ENCODE results near the gene MEF2B.

Gene MEF2B

DNA sequence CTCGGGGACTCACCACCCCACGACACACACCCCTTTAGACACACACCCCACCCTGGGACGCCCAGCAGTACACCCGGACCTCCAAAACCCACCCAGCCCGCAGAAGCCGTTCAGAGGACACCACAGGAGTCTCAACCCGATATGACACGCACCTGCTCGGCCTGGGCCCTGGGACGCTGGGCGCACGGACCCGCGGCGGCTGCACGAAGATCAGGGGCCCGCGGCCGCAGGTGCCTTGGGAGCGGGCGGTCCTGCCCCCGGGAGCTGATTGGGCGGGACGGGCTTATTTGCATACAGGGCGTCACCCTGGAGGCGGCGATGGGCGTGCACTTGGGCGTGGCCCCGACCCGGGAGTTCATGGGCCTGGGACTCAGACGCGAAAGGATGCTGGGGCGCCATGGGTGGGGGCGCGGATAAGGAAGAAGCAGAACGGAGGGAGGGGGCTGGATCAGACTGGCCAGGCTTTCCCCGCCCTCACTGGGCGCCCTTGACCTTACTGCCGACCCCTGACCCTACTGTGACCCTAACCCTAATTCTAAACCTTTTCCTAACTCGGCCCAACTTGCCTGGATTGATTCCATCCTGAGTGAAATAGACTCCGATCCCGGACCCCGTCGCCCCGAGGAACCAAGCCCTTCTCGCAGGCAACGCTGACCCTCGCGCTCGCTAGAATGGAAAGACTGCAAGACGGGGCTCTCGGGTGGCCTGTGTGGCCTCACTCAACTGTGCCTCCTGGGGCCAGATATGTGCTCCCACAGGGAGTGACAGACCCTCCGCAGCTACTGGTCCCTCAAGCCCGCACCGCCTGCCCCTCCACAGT lies at the start of gene MEF2B:
MEF2B (minus strand) TSS at position 211 of the 820 bp plus-strand sequence. CDS start 19,528 bp downstream, outside the sequence.
- peak; percentile 77 for DNase-seq

DNA sequence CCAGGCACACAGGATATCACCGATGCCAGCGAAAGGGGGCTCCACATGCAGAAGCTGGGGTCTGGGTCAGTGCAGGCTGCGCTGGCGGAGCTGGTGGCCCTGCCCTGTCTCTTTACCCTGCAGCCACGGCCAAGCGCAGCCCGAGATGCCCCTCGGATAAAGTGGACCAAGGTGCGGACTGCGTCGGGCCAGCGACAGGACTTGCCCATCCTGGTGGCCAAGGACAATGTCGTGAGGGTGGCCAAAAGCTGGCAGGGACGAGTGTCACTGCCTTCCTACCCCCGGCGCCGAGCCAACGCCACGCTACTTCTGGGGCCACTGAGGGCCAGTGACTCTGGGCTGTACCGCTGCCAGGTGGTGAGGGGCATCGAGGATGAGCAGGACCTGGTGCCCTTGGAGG lies 48.8 kb upstream of the MEF2B start:
- DNase-seq: no peak

DNA sequence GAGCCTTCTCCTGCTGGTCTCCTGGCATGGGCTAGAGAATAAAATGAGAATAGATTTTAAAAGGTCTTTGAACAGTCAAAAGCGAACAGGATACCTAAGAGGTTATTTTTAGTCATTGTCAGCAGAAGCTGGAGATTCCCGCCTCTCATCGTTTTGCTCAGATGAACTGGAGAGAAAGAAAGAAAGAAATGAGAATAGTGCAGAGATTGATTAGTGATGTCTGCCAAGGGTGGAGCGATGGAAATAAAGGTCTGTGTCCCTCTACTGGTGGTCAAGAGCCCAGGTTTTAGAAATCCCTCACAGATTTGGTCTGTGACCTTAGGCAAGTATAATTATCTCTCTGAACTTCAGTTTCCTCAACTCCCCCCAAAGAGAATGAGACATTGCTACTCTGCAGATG lies 47.0 kb upstream of the MEF2B start:
- no peak for DNase-seq

DNA sequence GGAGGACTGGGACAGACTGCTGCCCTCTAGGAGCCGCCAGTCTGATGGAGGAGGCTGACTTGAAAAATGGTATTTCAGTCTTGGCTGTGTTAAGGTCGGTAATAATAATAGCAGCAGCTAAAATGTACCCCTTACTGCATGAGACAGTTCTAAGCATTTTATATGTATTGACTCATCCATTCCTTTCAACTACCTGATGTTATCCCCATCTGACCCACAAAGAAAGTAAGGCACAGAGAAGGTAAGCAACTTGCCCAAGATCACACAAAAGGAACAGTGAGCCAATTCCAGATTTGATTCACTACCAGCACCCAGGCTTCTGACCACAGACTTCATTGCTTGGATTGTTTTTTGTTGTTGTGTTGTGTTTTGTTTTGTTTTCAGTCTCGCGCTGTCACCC lies 45.7 kb upstream of the MEF2B start:
- DNase-seq: no peak

DNA sequence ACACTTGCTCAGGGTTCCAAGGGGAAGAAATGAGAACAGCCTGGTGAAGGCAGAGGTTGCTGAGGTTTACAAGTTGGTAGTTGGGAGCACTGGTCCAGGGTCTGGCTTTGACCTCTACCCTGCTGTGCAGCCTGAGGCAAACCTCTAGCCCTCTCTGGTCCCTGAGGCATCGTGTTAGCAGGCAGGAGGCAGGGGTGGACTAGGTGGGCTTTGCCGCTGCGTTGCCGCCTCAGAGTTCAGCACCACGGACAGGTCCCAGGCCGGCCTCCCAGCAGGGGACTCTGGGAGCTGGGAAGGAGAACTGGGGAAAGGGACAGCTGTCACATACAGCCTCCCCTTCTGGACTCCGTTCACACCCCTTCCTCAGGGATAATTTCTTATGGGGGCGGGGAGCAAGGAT lies 44.8 kb upstream of the MEF2B start:
- no peak for DNase-seq

DNA sequence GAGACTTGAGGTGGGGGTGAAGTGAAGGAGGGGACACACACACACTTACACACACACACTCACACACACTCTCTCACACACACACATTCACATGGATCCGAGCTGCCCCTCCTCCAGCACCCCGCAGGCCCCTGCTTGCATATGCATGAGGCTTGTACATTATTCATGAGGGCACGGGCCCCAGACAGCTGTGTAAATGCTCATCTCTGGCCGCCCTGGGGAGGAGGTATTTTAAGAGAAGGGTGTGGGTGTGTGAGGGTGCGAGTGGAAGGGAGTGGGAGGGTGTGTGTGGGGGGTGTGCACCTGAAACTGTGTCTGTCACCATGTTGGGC lies 44.1 kb upstream of the MEF2B start:
- DNase-seq: no peak

DNA sequence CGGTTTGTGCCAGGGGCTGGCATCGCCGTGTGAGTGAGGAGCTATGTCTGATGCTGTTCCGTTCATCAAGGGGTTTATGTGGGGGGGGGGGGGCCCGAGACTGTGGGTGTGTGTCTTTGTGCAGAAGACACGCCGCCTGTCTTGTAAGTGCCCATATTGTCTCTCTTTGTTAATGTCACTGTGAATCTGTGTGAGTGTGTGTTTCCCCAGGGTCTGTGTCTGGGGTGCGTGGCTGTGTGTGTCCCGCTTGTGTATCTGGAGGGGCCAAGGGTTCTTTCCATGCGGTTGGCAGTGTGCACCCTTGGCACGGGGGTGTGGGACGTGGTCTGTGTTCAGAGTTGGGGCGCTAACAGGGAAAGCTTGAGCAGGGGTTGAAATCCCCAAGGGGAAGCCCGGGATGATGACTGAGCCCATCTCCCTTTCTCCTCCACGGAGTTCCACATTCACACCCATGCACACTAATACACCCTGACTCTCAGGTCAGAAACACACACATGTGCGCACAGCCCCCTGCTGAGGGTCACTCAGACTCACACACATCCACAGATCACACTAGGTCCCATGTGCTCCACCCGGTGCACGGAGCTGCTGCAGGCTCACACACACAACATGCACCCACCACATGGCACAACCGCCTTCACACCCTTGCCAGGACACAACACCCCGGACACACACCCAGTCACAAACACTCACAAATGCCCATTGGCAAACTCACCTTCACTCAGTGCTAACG lies 43.5 kb upstream of the MEF2B start:
- DNase-seq: no peak

DNA sequence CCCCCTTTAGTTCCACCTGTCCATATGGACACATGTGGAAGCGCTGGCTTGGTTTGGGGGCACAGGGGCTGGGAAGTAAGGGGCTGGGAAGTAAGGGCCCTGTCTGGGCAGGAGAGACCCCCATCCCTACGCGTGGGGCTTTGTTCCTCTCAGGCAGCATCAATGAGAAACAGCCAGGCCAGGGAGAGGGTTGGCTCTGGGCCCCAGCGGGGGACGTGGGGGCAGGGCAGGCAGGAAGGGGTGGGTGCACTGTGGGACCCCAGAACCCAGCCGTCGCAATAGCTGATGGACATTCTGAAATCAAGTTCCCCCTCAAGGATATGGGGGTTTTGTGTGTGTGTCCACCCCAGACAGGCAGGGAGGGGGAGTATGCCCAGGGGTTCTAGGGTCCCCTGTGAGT lies 42.9 kb upstream of the MEF2B start:
- no peak for DNase-seq

DNA sequence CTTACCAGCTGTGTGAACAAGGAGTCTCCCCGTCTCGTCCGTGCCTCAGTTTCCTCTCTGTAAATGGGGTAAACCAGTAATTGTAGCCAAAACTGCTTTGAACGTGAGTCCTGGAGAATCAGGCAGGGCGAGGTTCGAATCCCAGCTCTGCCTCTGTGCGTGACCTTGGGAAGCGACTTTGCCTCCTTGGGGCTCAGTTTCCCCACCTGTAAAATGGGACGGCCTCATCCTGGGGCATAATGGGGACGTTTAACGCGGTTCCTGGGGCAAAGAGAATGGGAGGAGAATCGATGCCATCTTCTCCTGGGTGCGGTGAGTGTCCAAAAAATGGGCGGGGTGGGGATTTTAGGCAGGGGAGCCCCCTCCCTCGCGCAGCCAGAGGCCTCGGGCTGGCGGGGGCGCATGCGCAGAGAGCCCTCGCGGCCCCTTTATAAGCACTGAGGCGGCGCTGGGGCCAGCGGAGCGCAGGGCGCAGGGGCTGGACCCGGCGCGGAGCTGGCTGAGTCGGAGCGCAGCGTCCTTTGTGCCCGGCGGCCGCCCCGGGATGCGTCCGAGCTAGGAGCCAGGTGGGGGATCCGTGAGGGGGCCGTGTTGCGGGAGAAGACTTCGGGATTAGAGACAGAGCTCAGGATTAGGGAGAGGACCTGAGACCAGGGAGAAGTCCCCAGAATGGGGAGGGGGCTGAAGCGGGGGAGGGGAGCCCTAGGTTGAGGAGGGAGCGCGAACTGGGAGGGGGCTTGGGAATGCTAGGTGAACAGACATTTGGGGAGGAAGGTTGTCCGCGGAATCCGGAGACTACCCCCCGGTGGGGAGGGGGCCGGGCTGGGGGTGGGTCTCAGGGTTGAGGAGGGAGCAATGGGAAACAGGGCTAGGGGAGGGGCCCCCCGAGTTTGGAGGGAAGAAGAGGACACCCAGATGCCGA lies 41.7 kb upstream of the MEF2B start, which contains the start of gene NCAN:
NCAN (plus strand) TSS at position 460 of the 922 bp plus-strand sequence. CDS start 4,996 bp downstream, outside the sequence.
- no peak for DNase-seq

DNA sequence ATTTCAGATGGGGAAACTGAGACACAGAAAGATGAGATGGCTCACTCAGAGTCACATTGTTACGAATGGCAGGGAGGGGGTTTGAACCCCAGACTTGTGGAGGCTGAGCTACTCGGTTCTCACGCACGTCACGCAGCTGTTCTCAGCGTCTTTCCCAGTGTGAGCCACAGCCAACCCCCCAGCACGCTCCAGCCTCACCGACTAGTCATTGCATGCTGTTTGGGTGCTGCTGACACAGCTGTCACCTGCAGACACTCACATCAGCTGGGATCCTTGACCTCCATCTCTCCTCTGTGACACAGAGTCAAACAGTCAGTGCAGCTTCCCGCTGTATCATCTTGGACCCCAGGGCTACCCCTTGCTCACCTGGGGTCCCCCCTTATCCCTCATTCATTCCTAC lies 39.3 kb upstream of the MEF2B start:
- no peak for DNase-seq

DNA sequence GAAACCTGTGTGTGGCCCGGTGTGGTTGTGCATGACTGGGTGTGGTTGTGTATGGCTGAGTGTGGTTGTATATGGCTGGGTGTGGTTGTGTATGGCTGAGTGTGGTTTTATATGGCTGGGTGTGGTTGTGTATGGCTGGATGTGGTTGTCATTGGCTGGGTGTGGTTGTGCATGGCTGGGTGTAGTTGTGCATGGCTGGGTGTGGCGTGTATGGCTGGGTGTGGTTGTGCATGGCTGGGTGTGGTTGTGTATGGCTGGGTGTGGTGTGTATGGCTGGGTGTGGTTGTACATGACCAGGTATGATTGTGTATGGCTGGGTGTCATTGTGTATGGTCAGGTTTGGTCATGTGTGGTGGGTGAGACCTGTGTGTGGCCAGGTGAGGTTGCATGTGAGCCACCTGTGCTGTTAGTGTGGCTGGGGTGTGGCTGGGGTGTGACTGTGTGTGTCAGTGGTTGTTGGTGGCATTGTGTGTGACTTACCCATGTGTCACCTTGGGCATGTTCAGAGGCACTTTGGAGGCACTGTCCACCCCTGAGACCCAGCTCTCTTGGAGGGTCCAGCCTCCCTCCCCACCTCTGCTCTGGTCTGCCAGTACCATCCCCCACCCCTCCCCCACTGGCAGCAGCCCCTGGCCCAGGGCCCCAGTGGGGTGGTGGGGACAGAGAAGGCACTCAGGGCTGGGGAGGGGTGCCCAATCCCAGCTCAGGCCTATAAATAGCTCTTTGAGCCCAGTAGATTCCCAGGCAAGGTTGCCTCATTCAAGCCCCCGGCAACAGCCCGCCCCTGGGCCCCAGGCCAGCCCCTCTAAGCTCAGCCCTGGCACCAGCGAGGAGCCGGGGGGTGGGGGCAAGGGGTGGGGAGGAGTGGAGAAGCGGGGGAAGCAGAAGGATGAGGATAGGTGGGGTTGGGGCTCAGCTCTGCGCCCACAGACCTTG lies 37.8 kb upstream of the MEF2B start:
- no peak for DNase-seq

DNA sequence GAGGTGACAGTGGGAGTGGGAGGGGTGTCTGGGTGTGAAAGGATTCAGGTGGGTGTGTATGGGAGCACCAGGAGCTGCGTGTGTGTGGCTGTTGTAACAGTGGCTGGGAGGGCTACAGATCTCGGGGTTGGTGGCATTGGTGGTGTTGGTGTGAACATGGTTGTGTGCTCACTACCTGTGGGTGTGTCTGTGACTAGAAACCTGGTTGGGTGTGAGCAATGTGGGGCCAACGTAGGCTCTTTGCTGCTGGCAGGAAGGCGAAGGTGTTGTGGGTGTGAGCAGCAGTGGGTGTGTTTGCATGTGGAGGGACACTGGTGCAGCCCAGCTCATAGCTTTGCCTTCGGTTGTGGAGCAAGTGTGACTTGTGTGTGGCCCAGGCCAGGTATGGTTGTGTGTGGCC lies 36.9 kb upstream of the MEF2B start:
- DNase-seq: no peak

DNA sequence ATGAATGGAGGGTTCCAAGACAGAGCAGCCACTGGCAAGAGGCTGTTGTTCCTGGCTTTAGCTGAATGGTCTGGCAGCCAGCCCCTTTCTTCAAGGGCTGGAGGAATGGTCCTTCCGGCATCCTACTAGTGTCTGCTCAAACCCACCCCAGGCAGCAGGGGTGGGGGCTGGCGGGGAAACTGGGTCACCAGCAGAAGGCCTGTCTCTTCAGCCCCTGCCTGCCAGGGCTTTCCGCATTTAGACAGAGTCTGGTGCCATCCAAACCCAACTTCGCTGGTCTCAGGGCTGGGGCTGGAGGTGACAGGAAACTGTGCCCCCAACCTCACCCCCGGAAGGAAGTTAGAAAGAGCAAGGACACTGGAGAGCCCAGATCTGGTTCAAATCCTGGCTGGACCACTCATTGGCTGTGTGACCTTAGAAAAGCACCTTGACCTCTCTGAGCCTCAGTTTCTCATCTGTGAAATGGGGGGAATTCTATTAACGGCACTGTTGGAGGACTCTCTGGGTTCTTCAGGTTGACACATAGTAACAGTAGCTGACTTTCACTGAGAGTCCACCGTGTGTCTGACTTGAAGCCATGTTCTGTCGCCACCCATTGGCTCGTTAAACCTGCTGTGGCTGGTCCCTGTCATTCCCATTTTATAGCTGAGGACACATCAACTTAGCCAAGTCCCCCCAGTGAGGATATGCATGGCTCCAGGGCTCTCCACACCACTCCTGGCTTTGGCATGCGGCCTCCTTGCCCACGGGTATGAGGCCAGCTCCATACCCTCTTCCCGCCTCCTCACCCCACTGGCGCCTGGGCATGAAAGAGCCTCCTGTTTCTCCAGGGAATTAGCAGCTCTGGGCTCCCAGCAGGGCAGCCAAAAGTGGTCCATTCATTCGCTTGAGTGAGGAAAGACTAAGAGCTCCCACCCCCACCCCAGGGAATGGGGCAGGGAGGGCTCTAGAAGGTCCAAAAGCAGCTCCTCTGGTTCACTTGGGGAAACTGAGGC lies 35.6 kb upstream of the MEF2B start:
- DNase-seq: no peak

DNA sequence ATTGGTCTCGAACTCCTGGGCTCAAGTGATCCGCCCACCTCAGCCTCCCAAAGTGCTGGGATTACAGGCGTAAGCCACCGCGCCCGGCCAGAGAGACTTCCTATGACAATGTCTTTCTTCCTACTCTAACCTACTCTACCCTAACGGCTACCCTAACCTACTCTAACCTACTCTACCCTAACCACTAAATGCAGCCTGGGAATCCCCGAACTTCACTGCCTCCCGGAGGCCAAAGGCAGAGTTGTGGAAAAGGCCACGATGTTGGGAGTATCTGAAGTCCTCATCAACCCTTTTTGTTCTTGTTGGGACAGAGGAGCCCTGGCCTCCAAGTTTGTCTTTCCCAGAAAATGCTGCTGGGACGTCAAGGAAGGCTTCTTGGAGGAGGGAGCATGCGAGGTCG lies 34.1 kb upstream of the MEF2B start:
- DNase-seq: no peak

DNA sequence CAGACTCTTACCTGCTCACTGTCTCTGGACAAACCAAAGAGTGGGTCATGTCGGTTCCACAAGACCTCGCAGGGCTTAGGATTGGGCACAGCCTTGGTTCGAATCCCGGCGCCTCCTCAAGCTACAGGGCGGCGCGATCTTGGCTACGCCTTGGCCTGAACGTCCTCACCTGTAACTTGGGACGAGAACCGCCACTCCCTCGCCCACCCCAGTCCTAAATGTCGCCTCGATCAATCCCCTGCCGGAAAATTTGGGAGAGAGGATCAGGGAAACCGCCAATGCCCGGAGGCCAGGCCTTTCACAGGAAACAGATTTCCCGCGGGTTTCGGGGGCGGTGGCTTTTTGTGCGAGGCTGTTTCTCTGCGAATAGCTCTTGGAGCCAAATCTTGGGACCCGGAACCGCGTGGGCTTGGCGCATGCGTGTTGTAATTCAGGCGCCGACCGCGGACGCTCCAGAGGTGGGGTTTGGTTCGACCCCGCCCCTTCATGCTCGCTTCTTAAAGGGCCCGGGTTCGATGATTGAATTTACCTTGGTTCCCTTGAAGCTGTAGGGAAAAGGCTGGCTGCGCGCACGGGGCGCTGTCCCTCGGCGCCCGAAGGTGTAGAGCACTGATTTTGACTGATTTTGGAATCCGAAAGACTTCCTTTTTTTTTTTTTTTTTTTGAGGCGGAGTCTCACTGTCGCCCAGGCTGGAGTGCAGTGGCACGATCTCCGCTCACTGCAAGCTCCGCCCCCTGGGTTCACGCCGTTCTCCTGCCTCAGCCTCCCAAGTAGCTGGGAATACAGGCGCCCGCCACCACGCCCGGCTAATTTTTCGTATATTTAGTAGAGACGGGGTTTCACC lies 33.2 kb upstream of the MEF2B start, which contains the start of gene NR2C2AP:
NR2C2AP (minus strand) TSS at position 403 of the 845 bp plus-strand sequence; CDS start at position 49, 354 bp downstream.
- peak; percentile 94 for DNase-seq

DNA sequence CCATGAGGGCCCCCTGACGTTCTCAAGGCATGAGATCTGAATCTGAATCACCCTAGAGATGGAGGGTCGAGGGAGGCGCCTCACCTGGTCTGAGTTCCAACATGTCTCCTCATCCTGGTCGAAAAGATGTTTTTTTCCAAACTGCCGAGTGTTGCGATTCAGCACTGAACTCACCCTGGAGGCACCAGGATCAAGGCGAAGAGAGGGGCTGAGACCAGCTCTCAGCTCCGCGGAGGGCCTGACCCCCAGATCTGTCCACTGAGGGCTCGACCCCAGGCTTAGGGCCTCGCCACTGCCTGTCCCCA lies 32.6 kb upstream of the MEF2B start:
- no peak for DNase-seq

DNA sequence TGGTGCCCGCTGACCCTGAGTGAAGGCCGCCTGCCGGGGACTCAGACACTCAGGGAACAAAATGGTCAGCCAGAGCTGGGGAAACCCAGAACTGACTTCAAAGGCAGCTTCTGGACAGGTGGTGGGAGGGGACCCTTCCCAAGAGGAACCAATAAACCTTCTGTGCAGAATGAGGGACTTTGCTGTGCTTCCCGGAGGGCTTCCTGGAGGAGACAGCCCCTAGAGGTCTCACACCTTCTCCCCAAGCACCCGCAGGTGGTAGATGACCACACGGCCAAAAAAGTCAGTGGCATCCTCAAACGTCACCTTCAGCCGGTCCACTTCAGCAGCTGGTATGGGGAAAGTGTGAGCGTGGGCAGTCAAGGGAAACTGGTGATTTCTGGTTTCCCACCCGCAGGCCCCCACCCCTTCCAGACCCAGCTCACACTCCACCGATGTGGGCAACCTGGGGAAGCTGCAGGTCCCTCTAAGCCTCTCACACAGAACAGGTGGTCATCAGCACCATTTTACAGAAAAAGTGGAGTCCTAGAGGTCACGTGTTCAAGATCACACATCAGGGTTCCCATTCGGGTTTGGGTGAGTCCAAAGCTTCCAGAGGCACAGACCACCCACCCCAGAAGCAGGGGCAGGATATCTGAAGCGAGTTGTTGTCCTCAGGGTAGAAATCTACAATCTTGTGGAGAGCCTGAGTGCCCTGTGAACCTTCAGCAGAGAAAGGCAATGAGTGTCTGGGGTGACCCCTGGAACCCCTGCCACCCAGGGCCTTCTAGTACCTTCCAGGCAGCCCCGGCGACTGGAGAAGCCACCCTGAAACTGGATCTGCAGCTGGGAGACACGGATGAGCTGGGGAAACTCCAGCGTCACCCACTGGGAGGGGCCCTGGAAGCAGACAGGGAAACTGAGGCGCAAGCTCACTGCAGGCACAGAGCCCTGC lies 31.9 kb upstream of the MEF2B start:
- no peak for DNase-seq

DNA sequence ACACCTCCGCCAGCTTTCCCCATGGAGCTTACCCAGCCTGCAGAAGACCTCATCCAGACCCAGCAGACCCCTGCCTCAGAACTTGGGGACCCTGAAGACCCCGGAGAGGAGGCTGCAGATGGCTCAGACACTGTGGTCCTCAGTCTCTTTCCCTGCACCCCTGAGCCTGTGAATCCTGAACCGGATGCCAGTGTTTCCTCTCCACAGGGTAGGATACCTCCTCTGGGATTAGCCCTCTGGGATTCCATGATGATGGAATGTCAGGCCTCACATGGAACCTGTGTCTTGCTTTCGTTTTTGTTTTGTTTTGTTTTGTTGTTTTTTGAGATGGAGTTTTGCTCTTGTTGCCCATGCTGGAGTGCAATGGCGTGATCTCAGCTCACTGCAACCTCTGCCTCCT lies 23.9 kb upstream of the MEF2B start:
- no peak for DNase-seq
